OCI-LY3 (cell line): ENCODE results near the gene KATNAL1.

Experiments
- CTCF ChIP-seq: fragments of 200-600, 300-600 bp; sonication (generic); IDR thresholded peaks from 2 replicates; pipeline ENCODE4 v1.5.1; 2014; ENCODE audit warnings: antibody characterized with exemption, low read length, low read depth
- EZH2phosphoT487 ChIP-seq: fragments of 200-600 bp; shearing (Covaris generic); IDR thresholded peaks from 2 replicates; pipeline ENCODE4 v1.6.1; 2018; ENCODE audit warnings: antibody characterized with exemption, mixed run types, low read depth

GRCh38 chr13:30301827-30302226, 5.5 kb downstream of the KATNAL1 start:
- TF ChIP-seq EZH2phosphoT487, result no peak
- no peak for TF ChIP-seq CTCF
